ENCODE measurements around the gene ADAM12.
"Not testable (repeated sequence)": the region's sequence is repeated elsewhere in the genome, so short reads cannot be mapped to it uniquely, and the experiment has no call there.

ADAM12 gene

DNA sequence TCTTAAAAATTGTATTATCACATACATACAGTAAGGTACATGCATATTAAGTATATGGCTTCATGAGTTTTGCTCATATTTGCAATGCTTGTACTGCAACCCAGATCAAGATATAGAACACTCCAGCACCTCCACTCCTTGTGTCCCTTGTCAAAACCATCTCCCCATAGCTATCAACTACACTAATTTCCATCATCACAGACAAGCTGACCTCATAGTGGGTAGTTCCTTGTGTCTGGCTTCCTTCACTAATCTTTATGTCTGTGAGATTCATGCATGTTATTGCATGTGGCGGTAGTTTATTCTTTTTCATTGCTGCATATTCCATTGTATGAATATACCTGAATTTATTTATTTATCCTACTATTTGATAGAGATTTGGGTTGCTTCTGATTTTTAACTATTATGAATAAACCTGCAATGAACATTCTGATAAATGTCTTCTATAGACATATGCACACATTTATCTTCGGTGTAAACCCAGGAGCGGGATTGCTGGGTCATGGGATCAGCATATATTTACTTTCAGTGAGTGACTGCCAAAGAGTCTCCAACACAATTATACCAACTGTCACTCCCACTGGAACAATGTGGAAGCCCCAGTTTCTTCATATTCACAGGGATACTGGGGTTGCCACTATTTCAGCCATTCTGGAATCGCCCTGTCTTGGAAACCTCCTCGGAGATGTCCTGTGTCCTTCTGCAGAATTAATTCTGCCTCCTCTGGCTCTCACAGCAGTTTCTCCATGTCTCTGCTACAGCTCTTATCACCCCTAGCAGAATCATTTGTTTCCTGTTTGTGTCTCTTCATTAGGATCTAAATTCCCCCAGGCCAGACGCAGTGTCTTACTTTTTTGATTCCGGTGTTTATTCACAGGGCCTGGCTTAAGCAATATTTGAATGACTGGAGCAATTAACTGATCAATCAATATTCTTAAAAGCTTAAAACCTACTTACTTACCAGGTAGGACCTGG is 14.7 kb upstream of the ADAM12 start:
- no peak for DNase-seq

DNA sequence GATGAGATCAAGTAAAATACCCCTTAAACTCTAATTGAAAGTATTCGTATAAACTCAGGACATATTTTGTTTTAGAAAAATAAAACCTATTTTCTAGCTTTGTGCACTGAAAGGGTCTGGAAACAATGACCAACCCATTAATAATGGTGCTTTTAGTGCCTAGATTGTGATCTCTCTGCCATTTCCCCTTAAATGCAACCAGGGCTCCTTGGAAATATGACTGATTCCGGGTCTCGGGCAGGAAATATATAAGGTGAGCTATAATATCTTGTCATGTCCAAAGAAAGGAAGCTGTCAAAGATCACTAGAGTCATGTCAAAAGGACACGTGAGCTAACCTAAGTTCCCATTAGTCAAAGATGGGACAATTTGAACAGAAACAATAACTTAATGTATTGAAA is 12.4 kb upstream of the ADAM12 start:
- DNase-seq, result no peak

DNA sequence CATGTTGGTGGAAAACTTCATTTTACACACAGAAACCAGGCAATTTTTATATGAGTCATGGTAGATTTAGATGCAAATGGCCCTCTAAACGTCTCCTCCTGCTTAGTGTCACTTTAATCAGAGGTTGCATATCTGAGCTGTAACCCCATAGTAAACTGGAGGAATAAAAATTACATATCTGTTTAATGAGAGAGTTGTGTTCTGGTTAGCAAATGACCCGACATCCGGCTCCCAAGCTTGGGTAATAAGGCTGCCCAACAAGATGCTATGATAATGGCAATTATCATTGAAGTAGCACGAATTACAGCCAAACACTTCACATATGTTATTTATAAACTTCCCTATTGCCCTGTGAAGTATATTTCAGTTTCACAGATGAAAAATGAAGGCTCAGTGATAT is 10.6 kb upstream of the ADAM12 start:
- DNase-seq, result no peak

DNA sequence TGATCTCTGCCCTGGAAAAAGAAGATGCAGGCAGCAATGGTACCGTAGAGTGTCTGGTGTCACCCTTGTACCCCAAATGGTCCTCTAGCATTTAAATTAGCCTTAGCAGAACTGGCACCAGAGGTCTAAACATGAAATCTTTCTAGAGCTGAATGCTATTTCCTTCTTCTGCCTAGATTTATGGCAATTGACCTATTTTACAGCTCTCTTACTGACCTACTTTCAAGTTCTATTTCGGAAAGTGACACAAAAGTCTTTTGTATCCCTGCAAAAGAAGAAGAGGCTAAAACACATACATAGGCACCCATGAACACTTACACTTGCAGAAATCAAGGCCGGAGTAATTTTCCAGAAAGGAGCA is 10.1 kb upstream of the ADAM12 start:
- DNase-seq, result no peak

DNA sequence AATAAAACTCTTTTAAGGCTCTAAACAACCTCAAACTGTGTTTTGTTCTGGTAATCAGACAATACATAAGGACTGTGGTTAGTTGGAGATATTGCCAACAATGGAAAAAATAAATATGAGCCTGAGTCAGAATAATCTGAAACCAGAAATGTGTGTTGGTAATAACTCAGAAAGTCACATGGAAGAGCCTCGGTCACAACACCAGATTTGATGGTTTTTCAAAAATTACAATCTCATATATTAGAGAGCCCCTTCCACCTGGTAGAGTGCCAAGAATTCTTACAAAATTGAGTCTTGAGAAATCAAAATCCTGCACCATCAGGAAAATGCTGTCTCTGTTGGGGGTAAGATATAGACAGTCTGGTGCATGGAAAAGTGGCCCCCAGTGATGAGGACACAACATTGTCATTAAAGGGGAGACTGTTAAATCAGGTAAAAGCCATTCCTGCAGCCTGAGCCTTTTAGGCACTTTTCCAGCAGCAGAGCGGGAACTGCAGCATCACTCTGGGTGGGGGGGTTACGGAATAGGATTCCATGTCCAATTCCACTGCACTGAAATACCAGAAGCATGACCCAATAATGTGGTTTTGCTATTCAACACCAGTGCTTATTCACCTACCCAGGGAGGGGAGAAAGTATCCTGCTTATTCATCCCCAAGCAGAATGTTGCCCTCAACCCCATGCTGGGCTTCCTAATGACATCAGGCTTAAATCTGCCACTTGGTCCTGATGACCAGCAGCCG is 9.5 kb upstream of the ADAM12 start:
- no peak for DNase-seq

DNA sequence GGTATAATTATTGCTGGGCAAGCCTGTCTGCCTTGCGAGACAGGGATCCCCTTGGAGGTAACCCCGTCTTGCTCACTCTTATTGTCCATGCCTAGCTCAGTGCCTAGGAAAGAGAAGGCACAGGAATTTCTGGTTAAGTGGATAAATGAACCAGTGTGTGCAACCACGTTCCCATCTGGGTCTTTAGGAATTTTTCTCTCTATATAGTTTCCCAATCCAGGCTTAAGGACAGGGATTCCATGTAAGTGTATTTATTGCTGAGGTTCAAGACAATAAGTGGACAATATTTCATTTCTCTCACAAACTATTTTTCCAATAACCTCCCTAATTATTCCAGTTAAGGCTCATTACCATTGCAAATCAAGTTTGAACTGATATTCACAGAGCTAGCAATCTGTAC is 8.9 kb upstream of the ADAM12 start:
- no peak for DNase-seq

DNA sequence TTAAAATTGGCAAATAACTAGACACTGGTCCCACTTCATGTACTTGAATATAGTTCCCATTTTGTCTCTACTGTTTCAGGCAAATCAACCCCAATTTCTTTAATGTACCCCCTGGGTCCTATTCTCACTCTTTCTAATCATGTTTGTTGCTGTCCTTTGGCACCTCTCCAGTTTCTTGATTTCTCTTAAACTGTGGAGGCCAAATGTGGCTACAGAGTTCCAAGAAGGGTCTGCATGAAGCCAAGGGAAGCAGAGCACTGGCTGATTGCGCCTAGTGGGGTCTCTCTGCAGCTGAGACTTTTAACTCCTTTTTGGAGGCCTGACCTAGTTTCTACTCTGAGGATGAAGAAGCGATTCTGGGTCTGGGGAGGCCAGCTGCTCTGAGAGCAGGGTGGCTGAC is 6.7 kb upstream of the ADAM12 start:
- no peak for DNase-seq

DNA sequence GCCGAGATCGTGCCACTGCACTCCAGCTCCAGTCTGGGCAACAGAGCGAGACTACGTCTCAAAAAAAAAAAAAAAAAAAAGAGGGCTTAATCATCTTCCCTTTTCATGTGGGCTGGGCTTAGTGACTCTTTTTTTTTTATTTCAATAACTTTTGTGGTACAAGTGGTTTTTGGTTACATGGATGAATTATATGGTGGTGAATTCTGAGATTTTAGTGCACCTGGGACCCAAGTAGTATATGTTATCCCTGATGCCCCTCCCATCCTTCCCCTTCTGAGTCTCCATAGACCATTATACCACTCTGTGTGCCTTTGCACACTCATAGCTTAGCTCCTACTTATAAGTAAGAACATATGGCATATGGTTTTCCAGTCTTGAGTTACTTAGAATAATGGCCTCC is 4.8 kb upstream of the ADAM12 start:
- DNase-seq, result no peak

DNA sequence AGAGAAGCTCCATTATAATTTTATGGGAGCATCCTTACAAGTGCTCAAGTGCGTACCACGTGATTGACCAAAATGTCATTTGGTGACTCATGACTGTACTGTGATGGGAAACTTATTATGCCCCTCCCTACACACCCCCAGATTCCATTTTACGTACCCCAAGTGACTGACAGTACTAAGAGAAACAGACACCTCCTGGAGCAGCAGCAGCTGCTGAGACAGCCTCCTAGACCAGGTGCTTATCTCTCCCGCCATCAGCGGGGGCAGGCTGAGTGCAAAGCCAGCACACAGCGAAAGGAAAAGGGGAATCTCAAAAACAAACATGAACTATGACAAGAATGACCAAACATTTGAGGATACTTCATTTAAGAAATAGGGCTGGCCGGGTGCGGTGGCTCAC is 4.2 kb upstream of the ADAM12 start:
- no peak for DNase-seq

DNA sequence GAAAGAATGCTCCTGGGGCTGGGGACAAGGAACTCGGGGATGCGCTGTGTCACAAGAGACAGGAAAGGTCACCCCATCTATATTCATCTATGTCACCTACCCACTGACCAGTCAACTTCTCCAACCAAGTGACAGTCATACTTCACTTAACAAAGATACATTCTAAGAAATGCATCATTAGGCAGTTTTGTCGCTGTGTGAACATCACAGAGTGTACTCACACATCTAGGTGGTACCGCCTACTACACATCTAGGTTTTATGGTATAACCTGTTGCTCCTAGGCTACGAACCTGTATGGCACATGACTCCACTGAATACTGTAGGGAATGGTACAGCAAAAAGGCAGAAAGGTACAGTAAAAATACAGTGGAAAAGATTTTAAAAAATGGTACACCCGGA is 3.8 kb upstream of the ADAM12 start:
- no peak for DNase-seq

DNA sequence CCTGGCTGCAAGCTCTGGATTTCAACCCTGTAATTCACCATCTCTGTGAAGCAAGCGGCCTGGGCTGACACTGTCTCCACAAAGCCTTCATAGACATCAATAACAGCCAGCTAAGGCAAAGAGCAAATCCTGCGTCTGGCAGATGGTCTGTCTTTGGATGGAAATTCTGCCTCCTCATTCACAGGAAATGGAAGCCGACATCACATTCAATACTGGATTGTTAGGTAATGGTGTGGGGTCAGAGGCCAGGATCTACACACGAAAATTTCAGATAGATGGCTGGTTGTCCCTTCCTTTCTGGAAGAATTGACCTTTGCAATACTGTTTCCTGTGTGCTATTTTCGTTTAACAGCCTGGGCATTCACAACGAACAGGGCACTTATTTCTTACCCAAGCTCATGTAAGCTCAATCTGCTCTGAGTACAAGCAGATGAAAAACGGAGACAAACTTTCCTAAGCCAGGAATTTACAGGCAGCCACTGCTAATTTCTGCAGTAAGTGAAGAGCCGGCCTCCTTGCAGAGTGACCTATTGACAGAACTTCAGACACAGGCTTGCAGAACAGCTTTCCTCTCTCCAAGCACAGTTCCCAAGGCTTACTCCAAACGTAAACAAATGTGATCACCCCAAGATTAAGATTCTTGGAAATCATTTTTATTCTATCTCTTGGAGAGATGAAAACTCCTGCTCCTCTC is 3.1 kb upstream of the ADAM12 start:
- no peak for DNase-seq

DNA sequence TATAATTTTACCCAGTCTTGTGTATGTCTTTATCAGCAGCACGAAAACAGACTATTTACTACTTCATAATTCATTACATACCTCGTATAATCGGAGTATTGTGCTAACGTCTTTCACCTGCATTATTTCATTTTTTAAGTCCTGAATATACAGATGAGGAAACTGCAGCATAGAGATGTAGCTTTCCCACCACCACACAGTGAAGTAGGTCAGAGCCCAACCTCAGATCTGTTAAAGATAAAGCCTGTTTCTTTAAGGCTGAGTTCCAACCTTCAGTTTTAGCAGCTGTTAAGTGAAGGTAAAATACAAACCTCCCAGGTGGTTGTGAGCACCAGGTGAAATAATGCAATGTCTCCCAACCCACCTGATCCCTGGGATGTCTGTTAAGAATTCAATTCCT is 2.0 kb upstream of the ADAM12 start:
- DNase-seq, result no peak

DNA sequence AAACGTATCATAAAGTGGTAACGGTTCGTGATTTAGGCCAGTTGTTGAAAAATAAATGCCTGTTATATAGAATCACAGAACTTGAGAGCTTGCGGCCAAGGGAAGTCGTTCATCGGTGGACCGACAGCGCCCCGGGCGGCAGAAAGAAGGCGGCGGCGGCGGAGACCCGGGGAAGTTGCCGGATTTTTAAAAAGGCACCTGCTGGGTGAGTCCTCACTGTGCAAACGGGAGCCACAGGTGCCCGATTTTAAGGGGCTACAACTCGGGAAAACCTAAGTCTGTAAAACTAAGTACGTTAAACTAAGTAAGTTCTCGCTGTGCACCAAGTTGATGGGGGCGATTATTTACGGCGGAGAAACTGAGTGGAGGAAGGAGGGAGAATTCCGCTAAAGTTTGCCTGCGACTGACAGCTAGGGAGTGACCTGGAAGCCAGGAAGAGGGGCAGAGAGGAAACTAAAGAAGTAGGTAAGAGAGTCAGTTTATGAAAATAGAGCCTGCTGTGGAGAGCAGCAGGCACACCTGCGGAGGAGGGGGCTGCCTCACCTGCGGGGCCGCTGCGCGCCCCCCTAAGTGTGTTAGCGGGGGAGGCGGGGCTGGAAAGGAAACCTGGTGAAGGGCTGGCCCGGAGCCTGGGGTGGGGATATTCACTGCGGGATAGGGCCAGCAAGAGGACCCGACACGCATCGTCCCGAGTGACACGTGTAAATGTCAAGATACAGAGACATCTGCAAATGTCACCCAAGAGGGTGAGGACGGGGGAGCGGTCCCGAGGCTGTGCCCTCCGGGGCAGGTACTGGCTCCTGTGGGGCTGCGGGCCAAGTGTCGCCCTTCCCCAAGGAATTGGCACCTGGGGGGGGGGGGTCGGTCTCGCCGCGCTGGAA is 996 bp downstream of the ADAM12 start:
- no peak for DNase-seq

DNA sequence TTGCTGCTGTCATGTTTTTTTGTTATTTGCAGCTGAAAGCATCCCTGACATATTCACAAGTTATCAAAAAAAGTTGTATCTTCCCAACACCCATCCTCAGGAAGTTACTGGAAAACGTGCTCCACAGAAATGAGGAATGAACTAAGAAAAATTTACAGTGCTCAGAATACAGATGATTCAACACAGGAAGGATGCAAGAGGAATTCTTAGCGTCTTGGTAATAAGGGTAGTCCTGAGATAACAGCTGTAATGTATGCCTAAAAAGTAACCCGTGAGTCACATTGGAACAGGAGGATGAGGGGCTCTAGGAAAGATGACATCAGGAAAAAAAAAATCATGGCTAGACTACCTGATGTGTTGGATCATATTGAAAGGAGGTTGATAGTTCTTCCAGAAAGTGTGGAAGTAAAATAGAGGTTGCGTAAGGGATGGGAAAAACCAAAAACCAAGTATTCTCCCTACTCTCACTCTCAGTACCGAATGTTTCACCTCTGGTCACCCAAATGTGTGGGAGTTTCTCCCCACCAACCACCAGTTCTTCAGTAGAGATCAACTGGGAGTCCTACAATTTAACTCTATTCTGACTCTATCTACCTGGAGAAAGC is 3.9 kb downstream of the ADAM12 start:
- DNase-seq, result no peak

DNA sequence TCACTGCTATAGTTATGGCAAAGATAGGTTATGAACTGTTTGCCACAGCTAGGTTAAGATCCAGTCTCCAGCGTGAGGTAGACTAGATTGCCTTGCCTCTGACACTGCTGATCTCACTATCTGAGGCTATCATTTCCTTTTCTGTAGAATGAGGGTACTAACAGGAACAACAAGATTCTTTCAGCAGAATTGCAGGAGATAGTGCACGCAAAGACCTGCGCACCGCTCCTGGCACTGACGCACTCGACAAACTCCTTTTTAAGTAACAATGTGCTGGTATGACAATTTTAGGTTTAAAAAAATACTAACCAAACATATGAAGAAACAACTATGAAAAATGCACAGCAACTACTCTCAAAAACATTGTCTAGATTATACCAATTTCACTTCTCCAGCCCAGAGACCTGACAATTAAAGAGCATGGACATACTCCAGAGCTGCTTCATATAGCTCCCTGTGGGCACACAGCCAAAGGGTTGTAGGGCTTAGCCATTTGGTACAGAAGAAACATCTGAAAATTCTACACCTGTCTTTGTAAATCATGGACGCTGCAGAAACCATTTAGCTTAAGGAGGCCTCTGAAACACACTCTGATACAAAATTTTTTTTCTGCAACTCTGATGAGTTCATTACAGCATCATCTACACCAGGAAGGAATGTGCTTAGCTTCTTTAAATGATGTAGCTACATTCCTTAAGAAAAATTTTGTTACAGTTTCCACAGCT is 7.8 kb downstream of the ADAM12 start:
- DNase-seq, result no peak

DNA sequence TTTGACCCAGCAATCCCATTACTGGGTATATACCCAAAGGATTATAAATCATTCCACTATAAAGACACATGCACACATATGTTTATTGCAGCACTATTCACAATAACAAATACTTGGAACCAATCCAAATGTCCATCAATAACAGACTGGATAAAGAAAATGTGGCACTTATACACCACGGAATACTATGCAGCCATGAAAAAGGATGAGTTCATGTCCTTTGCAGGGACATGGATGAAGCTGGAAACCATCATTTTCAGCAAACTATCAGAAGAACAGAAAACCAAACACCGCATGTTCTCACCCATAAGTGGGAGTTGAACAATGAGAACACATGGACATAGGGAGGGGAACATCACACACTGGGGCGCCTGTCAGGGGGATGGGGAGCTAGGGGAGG is 9.1 kb downstream of the ADAM12 start:
- not testable (repeated sequence) for DNase-seq

DNA sequence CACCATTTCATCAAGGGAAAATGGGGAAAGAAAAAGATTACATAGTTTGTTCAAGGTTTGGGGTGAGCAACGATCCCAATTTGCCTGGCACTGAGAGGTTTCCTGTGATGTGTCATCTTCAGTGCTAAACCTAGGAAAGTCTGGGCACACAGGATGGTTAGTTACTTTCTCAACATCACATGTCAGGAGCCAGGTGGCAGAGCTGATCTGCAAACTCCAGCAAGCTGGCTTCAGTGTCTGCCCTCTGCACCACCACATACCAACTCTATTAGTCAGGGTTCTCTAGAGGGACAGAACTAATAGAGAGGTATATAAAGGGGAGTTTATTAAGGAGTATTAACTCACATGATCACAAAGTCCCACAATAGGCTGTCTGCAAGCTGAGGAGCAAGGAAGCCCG is 11.3 kb downstream of the ADAM12 start:
- DNase-seq, result no peak

DNA sequence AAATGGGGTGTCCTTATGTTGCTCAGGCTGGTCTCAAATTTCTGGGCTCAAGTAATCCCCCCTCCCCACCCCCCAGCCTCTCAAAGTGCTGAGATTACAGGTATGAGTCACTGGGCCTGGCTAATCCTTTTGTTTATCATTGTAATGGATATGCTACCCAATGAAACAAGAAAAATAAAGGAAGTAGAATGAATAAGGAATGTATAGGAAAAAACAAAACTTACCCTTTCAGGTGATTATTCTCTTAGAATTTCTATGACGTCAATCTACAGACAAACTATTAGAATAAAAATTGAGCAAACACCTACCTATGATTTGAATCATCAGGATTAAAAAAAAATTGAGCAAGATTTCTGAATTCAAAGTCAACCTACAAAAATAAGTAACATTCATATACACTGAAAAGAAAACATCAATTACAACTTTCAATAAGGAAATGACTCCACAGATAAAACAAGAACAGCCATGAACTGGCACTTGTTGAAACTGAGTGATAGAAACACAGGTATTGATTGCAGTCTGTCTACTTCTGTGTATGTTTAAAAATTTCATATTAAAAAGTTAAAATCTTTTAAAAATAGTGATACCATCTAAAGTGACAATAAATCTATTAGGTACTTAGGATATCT is 12.2 kb downstream of the ADAM12 start:
- no peak for DNase-seq

DNA sequence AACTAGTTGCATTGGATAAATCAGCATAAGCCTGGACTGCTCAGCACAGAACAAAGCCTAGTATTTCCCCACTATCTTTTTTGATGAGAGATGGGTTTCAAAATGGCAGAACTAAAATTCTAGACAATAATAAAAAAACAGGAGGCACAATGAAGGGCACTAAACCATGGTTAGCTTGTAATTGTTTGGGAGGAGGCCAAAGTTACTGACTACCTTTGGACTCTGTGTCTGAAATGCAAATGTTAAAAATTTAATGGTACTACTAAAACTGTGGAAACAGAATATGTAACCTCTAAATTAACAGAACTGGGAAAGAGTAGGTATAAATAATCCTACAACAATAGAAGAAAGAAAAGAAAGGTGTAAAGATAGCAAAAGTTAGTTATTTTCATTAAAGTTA is 13.0 kb downstream of the ADAM12 start:
- DNase-seq, result no peak

DNA sequence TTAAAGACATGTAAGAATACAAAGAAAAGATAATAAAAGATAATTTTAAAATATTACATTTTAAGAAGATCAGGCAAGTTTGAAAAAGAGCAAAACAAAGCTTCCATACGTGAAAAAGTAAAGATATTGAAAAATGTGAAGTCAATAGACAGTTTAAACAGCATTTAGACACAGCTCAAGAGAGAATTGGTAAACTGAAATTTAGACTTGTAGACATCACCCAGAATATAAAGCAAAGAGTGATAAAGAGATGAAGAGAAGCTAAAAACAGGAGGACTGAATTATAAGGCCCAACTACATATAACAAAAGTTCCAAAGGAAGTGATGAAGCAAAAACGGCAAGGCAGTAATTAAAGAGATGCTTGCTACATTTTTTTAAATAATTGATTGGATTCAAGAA is 13.8 kb downstream of the ADAM12 start:
- no peak for DNase-seq

DNA sequence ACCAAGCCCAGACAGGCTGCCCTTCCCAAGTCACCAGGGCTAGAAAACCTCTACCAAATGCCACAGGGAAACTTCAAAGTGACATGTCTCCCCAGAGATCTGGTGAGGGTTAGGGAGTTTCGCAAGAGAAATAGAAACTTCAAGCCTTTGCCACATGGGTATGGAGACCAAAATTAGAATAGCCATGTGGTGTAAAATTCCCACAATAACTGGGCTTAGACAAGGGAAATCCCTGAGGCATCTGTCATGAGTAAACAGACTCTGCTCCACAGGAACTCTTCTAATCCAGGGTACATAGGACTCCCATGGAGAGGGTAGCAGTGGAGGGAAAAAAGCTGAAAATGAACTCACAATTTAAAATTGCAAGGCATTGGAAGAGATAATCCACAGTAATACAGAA is 14.3 kb downstream of the ADAM12 start:
- DNase-seq, result no peak

Data from KG1 (cell line).